ENCODE measurements around the gene PRKN. TPM values are rescaled to one million over a fixed set of nuclear protein-coding genes. Genes with fewer than 3 reads are reported as not detected.

The PRKN gene
- total RNA-seq, 1 donor from 2014 or later = 1.3 TPM

- H3K4me3 Mint-ChIP-seq (ENCODE audit: unreplicated experiment) = no peak overlapping the region
- Histone ChIP-seq H3K4me2 (ENCODE audit: low read length) (peak overlapping the region; percentile 7), H2AFZ (ENCODE audit: low read depth, low read length) (no peak overlapping the region), H4K20me1 (ENCODE audit: insufficient read depth, low read length) (no peaks in the 10 kb centered on the region), H3K79me2 (ENCODE audit: insufficient read depth, low read length) (no peaks in the 10 kb centered on the region), H3K4me3 (ENCODE audit: insufficient read depth, low read depth, low read length) (no peak overlapping the region), H3K36me3 (ENCODE audit: insufficient read depth, low read length) (no peaks in the 10 kb centered on the region), H3K9me3 (ENCODE audit: insufficient read depth, low read depth, low read length) (no peaks in the 10 kb centered on the region), H3K27me3 (ENCODE audit: insufficient read depth, low read length) (no peaks in the 10 kb centered on the region), H3K27ac (ENCODE audit: low read depth, low read length) (no peak overlapping the region), H3K9ac (ENCODE audit: low read length) (no peak overlapping the region), H3K4me1 (ENCODE audit: insufficient read depth, low read length) (no peaks in the 10 kb centered on the region)
- no peaks in the 10 kb centered on the region for H3K9me3 Mint-ChIP-seq (ENCODE audit: unreplicated experiment)
- FAIRE-seq = no peak
- peak; percentile 18 for DNase-seq (ENCODE audit: low read depth)
- no peak overlapping the region for H3K27ac Mint-ChIP-seq (ENCODE audit: unreplicated experiment)
- H3K27me3 Mint-ChIP-seq (ENCODE audit: low read depth, unreplicated experiment) = peaks cover 3% of the 10 kb centered on the region
- no peaks in the 10 kb centered on the region for H3K4me1 Mint-ChIP-seq (ENCODE audit: low read depth, unreplicated experiment)
- TF ChIP-seq EZH2 (IDR thresholded peaks at IDR 0.05; ENCODE audit: insufficient read depth, low read length) = no peak
- TF ChIP-seq, protein P1, sequence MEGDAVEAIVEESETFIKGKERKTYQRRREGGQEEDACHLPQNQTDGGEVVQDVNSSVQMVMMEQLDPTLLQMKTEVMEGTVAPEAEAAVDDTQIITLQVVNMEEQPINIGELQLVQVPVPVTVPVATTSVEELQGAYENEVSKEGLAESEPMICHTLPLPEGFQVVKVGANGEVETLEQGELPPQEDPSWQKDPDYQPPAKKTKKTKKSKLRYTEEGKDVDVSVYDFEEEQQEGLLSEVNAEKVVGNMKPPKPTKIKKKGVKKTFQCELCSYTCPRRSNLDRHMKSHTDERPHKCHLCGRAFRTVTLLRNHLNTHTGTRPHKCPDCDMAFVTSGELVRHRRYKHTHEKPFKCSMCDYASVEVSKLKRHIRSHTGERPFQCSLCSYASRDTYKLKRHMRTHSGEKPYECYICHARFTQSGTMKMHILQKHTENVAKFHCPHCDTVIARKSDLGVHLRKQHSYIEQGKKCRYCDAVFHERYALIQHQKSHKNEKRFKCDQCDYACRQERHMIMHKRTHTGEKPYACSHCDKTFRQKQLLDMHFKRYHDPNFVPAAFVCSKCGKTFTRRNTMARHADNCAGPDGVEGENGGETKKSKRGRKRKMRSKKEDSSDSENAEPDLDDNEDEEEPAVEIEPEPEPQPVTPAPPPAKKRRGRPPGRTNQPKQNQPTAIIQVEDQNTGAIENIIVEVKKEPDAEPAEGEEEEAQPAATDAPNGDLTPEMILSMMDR (IDR thresholded peaks at IDR 0.05; ENCODE audit: insufficient read depth, low read depth, low read length) = no peak
- H3K36me3 Mint-ChIP-seq (ENCODE audit: low read depth, unreplicated experiment) = no peaks in the 10 kb centered on the region
Measured at GRCh38 chr6:161644521-161644920, 1083.0 kb downstream of the PRKN start.

DNA sequence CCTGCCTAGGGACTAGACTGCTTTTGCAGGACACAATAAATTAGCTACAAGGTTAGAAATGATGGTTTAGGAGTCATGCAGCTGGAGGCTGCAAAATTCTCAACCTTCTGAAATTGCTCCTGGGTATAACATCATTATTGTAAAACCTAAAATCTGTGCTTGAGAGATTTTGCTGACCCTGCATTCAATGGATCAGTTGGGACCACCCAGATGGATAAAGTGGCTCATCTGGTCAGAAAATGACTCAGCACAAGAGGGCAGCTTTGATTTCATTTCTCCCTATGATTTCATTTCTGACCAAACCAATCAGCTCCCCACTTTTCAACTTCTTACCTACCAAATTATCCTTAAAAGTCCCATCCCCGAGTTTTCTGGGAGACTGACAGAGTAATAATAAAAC lies 1086.4 kb downstream of the PRKN start:
- Mint-ChIP-seq H3K27me3 (ENCODE audit: low read depth, unreplicated experiment) (peaks cover 4% of the 10 kb centered on the region), H3K4me1 (ENCODE audit: low read depth, unreplicated experiment) (no peaks in the 10 kb centered on the region), H3K36me3 (ENCODE audit: low read depth, unreplicated experiment) (no peaks in the 10 kb centered on the region), H3K27ac (ENCODE audit: unreplicated experiment) (no peak overlapping the region), H3K9me3 (ENCODE audit: unreplicated experiment) (peaks cover 2% of the 10 kb centered on the region), H3K4me3 (ENCODE audit: unreplicated experiment) (no peak overlapping the region)
- Histone ChIP-seq H2AFZ (ENCODE audit: low read depth, low read length) (no peak overlapping the region), H3K36me3 (ENCODE audit: insufficient read depth, low read length) (no peaks in the 10 kb centered on the region), H4K20me1 (ENCODE audit: insufficient read depth, low read length) (no peaks in the 10 kb centered on the region), H3K4me2 (ENCODE audit: low read length) (no peak overlapping the region), H3K9me3 (ENCODE audit: insufficient read depth, low read depth, low read length) (no peaks in the 10 kb centered on the region), H3K27me3 (ENCODE audit: insufficient read depth, low read length) (no peaks in the 10 kb centered on the region), H3K79me2 (ENCODE audit: insufficient read depth, low read length) (no peaks in the 10 kb centered on the region), H3K4me3 (ENCODE audit: insufficient read depth, low read depth, low read length) (no peak overlapping the region), H3K9ac (ENCODE audit: low read length) (no peak overlapping the region), H3K4me1 (ENCODE audit: insufficient read depth, low read length) (no peaks in the 10 kb centered on the region), H3K27ac (ENCODE audit: low read depth, low read length) (no peak overlapping the region)
- FAIRE-seq (no peak), DNase-seq (ENCODE audit: low read depth) (no peak)
- TF ChIP-seq EZH2 (IDR thresholded peaks at IDR 0.05; ENCODE audit: insufficient read depth, low read length) = no peak
- TF ChIP-seq, protein P1 (IDR thresholded peaks at IDR 0.05; ENCODE audit: insufficient read depth, low read depth, low read length) = no peak

DNA sequence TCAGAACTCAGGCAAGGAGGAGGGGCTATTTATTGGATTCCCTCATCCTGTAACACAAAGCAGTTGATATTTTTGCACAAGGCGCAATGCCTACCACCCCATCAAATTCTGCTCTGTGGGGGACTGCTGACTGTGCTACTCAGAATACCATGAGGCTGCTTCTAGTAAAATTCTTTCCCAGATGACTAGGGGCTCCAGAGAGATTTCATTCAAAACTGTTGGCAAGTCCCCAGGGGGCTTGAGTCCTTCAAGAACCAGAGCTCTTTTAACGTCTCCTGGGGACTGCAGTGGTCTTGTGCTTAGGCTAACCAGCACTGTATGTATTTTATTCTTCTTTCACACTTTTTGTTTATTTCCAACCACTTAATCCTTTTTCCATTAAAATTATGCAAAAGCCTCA lies 1087.8 kb downstream of the PRKN start:
- H2AFZ ChIP-seq (ENCODE audit: low read depth, low read length) = no peak overlapping the region
- Mint-ChIP-seq H3K9me3 (ENCODE audit: unreplicated experiment) (peaks cover 2% of the 10 kb centered on the region), H3K4me1 (ENCODE audit: low read depth, unreplicated experiment) (peaks cover 1% of the 10 kb centered on the region), H3K27me3 (ENCODE audit: low read depth, unreplicated experiment) (peaks cover 4% of the 10 kb centered on the region), H3K36me3 (ENCODE audit: low read depth, unreplicated experiment) (no peaks in the 10 kb centered on the region), H3K27ac (ENCODE audit: unreplicated experiment) (no peak overlapping the region), H3K4me3 (ENCODE audit: unreplicated experiment) (no peak overlapping the region)
- H4K20me1 ChIP-seq (ENCODE audit: insufficient read depth, low read length) = no peaks in the 10 kb centered on the region
- no peaks in the 10 kb centered on the region for H3K79me2 ChIP-seq (ENCODE audit: insufficient read depth, low read length)
- no peaks in the 10 kb centered on the region for H3K36me3 ChIP-seq (ENCODE audit: insufficient read depth, low read length)
- no peak overlapping the region for H3K9ac ChIP-seq (ENCODE audit: low read length)
- no peak overlapping the region for H3K27ac ChIP-seq (ENCODE audit: low read depth, low read length)
- DNase-seq (ENCODE audit: low read depth) (peak; percentile 7), FAIRE-seq (no peak)
- no peak overlapping the region for H3K4me3 ChIP-seq (ENCODE audit: insufficient read depth, low read depth, low read length)
- TF ChIP-seq EZH2 (IDR thresholded peaks at IDR 0.05; ENCODE audit: insufficient read depth, low read length) = no peak
- TF ChIP-seq, protein P1 (IDR thresholded peaks at IDR 0.05; ENCODE audit: insufficient read depth, low read depth, low read length) = no peak
- no peaks in the 10 kb centered on the region for H3K27me3 ChIP-seq (ENCODE audit: insufficient read depth, low read length)
- H3K4me2 ChIP-seq (ENCODE audit: low read length) = no peak overlapping the region
- H3K9me3 ChIP-seq (ENCODE audit: insufficient read depth, low read depth, low read length) = no peaks in the 10 kb centered on the region
- H3K4me1 ChIP-seq (ENCODE audit: insufficient read depth, low read length) = no peaks in the 10 kb centered on the region
